SK-N-SH treated with all-trans-retinoic acid at 6 μM for 48 hours (cell line): ENCODE results near the gene LRFN2.

Experiments
- ATAC-seq: fragments of 200-7000 bp; cut with Tn5 transposase; 3 replicates; pipeline ENCODE4 v1.9.1; 2020; ENCODE audit warnings: mild to moderate bottlenecking, moderate library complexity
- ARNTL ChIP-seq: fragments of 450-650 bp; formaldehyde crosslinking; IDR thresholded peaks from 2 replicates; pipeline ENCODE4 v1.5.0; 2020; ENCODE audit warnings: low read depth, mild to moderate bottlenecking, moderate library complexity, borderline replicate concordance
- BACH2 ChIP-seq: fragments of 250-450 bp; sonication (Bioruptor Pico); IDR thresholded peaks from 2 replicates; pipeline ENCODE4 v1.9.0; 2021; ENCODE audit warnings: mild to moderate bottlenecking, borderline replicate concordance
- CSDC2 ChIP-seq: fragments of 250-450 bp; sonication (Bioruptor Pico); IDR thresholded peaks from 2 replicates; pipeline ENCODE4 v1.5.0; 2020; ENCODE audit warnings: mild to moderate bottlenecking, moderate library complexity
- ESRRG ChIP-seq: fragments of 250-450 bp; sonication (Bioruptor Pico); IDR thresholded peaks from 2 replicates; pipeline ENCODE4 v1.6.1; 2021; ENCODE audit warnings: mild to moderate bottlenecking
- GLIS3 ChIP-seq: fragments of 250-450 bp; sonication (Bioruptor Pico); IDR thresholded peaks from 2 replicates; pipeline ENCODE4 v1.5.0; 2020; ENCODE audit warnings: mild to moderate bottlenecking, moderate library complexity
- ISL1 ChIP-seq: fragments of 250-450 bp; sonication (Bioruptor Pico); IDR thresholded peaks from 2 replicates; pipeline ENCODE4 v2.1.2; 2022; ENCODE audit warnings: mild to moderate bottlenecking, moderate library complexity
- OSR1 ChIP-seq: fragments of 250-450 bp; sonication (Bioruptor Pico); IDR thresholded peaks from 2 replicates; pipeline ENCODE4 v1.8.0; 2022; ENCODE audit warnings: moderate library complexity, mild to moderate bottlenecking, inconsistent platforms
- PPARA ChIP-seq: fragments of 250-450 bp; sonication (Bioruptor Pico); IDR thresholded peaks from 2 replicates; pipeline ENCODE4 v1.5.0; 2020; ENCODE audit warnings: mild to moderate bottlenecking, borderline replicate concordance
- SNAI2 ChIP-seq: fragments of 250-450 bp; sonication (Bioruptor Pico); IDR thresholded peaks from 2 replicates; pipeline ENCODE4 v1.5.0; 2020; ENCODE audit warnings: mild to moderate bottlenecking, moderate library complexity
- TCF4 ChIP-seq: fragments of 250-450 bp; sonication (Bioruptor Pico); IDR thresholded peaks from 2 replicates; pipeline ENCODE4 v1.8.0; 2021; ENCODE audit warnings: mild to moderate bottlenecking, moderate library complexity, borderline replicate concordance
- TOX ChIP-seq: fragments of 250-450 bp; sonication (Bioruptor Pico); IDR thresholded peaks from 2 replicates; pipeline ENCODE4 v1.8.0; 2021; ENCODE audit warnings: mild to moderate bottlenecking, moderate library complexity, borderline replicate concordance
- ZC3H10 ChIP-seq: fragments of 250-450 bp; sonication (Bioruptor Pico); IDR thresholded peaks from 2 replicates; pipeline ENCODE4 v1.5.1; 2021; ENCODE audit warnings: mild to moderate bottlenecking, moderate library complexity
- ZFP3 ChIP-seq: fragments of 250-450 bp; sonication (Bioruptor Pico); IDR thresholded peaks from 2 replicates; pipeline ENCODE4 v1.5.0; 2020; ENCODE audit warnings: mild to moderate bottlenecking, moderate library complexity
- ZFP30 ChIP-seq: fragments of 450-650 bp; formaldehyde crosslinking; IDR thresholded peaks from 2 replicates; pipeline ENCODE4 v1.5.0; 2022; ENCODE audit warnings: mild to moderate bottlenecking, moderate library complexity
- ZNF565 ChIP-seq: fragments of 450-650 bp; formaldehyde crosslinking; conservative IDR thresholded peaks from 2 replicates; pipeline ENCODE4 v1.5.0; 2020; ENCODE audit warnings: low read depth, mild to moderate bottlenecking, moderate library complexity
- ZNF70 ChIP-seq: fragments of 450-650 bp; formaldehyde crosslinking; IDR thresholded peaks from 2 replicates; pipeline ENCODE4 v1.5.0; 2020; ENCODE audit warnings: mild to moderate bottlenecking, moderate library complexity
- ZNF8 ChIP-seq: fragments of 450-650 bp; formaldehyde crosslinking; IDR thresholded peaks from 2 replicates; pipeline ENCODE4 v1.5.0; 2020; ENCODE audit warnings: mild to moderate bottlenecking, moderate library complexity
- TF ChIP-seq, protein P1 (sequence below): fragments of 250-450 bp; sonication (Bioruptor Pico); IDR thresholded peaks from 2 replicates; pipeline ENCODE4 v1.5.1; 2020; ENCODE audit warnings: low read depth, mild to moderate bottlenecking, moderate library complexity
- TF ChIP-seq, protein P2 (sequence below): fragments of 250-450 bp; sonication (Bioruptor Pico); IDR thresholded peaks from 2 replicates; pipeline ENCODE4 v1.5.0; 2020; ENCODE audit warnings: mild to moderate bottlenecking, moderate library complexity
- TF ChIP-seq, protein P3 (sequence below): fragments of 250-450 bp; sonication (Bioruptor Pico); IDR thresholded peaks from 2 replicates; pipeline ENCODE4 v1.5.1; 2021; ENCODE audit warnings: mild to moderate bottlenecking, moderate library complexity
- TF ChIP-seq, protein P4 (sequence below): fragments of 250-450 bp; sonication (Bioruptor Pico); IDR thresholded peaks from 2 replicates; pipeline ENCODE4 v1.8.0; 2020; ENCODE audit warnings: mild to moderate bottlenecking, moderate library complexity, borderline replicate concordance
- TF ChIP-seq, protein P5 (sequence below): fragments of 250-450 bp; sonication (Bioruptor Pico); IDR thresholded peaks from 2 replicates; pipeline ENCODE4 v1.8.0; 2021; ENCODE audit warnings: low read depth, mild to moderate bottlenecking, moderate library complexity, borderline replicate concordance

LRFN2 gene

DNA sequence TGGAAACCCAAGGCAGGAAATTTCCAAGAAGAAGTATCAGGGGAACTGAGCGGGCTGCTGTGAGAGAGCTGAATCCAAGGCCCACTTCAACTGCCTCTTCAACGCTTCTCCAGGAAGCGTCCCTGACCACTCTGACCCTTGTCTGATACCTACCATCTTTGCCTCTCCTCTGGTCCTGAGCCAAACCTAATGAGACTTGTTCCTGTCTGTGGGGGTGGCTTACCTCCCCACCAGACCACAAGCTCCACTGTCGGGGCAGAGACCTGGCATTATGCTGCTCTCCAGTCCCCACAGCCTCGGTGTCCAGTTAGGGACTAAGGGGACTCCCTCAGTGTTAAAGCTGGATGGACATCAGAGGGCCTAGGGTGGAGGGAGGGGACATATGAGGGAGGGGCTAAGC, 49.7 kb downstream of the LRFN2 start:
- TF ChIP-seq, protein P1, sequence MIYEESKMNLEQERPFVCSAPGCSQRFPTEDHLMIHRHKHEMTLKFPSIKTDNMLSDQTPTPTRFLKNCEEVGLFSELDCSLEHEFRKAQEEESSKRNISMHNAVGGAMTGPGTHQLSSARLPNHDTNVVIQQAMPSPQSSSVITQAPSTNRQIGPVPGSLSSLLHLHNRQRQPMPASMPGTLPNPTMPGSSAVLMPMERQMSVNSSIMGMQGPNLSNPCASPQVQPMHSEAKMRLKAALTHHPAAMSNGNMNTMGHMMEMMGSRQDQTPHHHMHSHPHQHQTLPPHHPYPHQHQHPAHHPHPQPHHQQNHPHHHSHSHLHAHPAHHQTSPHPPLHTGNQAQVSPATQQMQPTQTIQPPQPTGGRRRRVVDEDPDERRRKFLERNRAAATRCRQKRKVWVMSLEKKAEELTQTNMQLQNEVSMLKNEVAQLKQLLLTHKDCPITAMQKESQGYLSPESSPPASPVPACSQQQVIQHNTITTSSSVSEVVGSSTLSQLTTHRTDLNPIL (CRISPR knock-in tag): no peak
- TF ChIP-seq PPARA (CRISPR knock-in tag) (no peak), CSDC2 (CRISPR knock-in tag) (no peak), OSR1 (CRISPR knock-in tag) (no peak), TOX (CRISPR knock-in tag) (no peak), SNAI2 (CRISPR knock-in tag) (no peak), GLIS3 (CRISPR knock-in tag) (no peak), ESRRG (no peak), ZNF70 (CRISPR knock-in tag) (no peak)
- TF ChIP-seq, protein P2, sequence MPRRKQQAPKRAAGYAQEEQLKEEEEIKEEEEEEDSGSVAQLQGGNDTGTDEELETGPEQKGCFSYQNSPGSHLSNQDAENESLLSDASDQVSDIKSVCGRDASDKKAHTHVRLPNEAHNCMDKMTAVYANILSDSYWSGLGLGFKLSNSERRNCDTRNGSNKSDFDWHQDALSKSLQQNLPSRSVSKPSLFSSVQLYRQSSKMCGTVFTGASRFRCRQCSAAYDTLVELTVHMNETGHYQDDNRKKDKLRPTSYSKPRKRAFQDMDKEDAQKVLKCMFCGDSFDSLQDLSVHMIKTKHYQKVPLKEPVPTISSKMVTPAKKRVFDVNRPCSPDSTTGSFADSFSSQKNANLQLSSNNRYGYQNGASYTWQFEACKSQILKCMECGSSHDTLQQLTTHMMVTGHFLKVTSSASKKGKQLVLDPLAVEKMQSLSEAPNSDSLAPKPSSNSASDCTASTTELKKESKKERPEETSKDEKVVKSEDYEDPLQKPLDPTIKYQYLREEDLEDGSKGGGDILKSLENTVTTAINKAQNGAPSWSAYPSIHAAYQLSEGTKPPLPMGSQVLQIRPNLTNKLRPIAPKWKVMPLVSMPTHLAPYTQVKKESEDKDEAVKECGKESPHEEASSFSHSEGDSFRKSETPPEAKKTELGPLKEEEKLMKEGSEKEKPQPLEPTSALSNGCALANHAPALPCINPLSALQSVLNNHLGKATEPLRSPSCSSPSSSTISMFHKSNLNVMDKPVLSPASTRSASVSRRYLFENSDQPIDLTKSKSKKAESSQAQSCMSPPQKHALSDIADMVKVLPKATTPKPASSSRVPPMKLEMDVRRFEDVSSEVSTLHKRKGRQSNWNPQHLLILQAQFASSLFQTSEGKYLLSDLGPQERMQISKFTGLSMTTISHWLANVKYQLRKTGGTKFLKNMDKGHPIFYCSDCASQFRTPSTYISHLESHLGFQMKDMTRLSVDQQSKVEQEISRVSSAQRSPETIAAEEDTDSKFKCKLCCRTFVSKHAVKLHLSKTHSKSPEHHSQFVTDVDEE (CRISPR knock-in tag): no peak
- TF ChIP-seq, protein P3, sequence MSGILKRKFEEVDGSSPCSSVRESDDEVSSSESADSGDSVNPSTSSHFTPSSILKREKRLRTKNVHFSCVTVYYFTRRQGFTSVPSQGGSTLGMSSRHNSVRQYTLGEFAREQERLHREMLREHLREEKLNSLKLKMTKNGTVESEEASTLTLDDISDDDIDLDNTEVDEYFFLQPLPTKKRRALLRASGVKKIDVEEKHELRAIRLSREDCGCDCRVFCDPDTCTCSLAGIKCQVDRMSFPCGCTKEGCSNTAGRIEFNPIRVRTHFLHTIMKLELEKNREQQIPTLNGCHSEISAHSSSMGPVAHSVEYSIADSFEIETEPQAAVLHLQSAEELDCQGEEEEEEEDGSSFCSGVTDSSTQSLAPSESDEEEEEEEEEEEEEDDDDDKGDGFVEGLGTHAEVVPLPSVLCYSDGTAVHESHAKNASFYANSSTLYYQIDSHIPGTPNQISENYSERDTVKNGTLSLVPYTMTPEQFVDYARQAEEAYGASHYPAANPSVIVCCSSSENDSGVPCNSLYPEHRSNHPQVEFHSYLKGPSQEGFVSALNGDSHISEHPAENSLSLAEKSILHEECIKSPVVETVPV (CRISPR knock-in tag): no peak
- ATAC-seq: no peak

DNA sequence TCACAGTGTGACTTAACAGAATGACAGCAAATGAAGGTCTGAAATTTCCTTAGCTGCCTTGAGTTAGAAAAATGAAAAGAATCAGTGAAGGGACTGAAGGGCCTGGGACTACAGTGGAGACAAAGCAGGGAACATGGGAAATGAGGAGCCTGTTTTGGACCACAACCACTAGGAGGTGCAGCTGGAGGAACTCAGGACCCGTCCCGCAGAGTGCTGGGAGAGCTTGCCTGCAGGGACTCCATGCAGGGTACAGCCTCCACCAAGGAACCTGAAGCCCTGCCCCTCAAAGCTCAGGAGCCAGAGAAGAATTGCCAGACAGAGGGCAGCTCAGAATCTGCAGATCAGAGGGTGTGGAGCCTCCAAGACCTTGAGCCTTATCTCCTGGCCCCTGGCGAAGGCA, 50.7 kb downstream of the LRFN2 start:
- no peak for ATAC-seq
- TF ChIP-seq ZNF70 (CRISPR knock-in tag) (no peak), ZC3H10 (CRISPR knock-in tag) (no peak), SNAI2 (CRISPR knock-in tag) (no peak), ARNTL (CRISPR knock-in tag) (no peak), ZNF8 (CRISPR knock-in tag) (no peak), TOX (CRISPR knock-in tag) (no peak), ZNF565 (CRISPR knock-in tag) (no peak), PPARA (CRISPR knock-in tag) (no peak), ZFP3 (no peak), BACH2 (CRISPR knock-in tag) (no peak), ISL1 (CRISPR knock-in tag) (no peak), ESRRG (no peak), GLIS3 (CRISPR knock-in tag) (no peak), TCF4 (no peak), ZFP30 (CRISPR knock-in tag) (no peak)
- TF ChIP-seq, protein P4, sequence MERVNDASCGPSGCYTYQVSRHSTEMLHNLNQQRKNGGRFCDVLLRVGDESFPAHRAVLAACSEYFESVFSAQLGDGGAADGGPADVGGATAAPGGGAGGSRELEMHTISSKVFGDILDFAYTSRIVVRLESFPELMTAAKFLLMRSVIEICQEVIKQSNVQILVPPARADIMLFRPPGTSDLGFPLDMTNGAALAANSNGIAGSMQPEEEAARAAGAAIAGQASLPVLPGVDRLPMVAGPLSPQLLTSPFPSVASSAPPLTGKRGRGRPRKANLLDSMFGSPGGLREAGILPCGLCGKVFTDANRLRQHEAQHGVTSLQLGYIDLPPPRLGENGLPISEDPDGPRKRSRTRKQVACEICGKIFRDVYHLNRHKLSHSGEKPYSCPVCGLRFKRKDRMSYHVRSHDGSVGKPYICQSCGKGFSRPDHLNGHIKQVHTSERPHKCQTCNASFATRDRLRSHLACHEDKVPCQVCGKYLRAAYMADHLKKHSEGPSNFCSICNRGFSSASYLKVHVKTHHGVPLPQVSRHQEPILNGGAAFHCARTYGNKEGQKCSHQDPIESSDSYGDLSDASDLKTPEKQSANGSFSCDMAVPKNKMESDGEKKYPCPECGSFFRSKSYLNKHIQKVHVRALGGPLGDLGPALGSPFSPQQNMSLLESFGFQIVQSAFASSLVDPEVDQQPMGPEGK (CRISPR knock-in tag): no peak
- TF ChIP-seq, protein P3 (CRISPR knock-in tag): no peak
- TF ChIP-seq, protein P2 (CRISPR knock-in tag): no peak
- TF ChIP-seq, protein P1 (CRISPR knock-in tag): no peak
- TF ChIP-seq, protein P5, sequence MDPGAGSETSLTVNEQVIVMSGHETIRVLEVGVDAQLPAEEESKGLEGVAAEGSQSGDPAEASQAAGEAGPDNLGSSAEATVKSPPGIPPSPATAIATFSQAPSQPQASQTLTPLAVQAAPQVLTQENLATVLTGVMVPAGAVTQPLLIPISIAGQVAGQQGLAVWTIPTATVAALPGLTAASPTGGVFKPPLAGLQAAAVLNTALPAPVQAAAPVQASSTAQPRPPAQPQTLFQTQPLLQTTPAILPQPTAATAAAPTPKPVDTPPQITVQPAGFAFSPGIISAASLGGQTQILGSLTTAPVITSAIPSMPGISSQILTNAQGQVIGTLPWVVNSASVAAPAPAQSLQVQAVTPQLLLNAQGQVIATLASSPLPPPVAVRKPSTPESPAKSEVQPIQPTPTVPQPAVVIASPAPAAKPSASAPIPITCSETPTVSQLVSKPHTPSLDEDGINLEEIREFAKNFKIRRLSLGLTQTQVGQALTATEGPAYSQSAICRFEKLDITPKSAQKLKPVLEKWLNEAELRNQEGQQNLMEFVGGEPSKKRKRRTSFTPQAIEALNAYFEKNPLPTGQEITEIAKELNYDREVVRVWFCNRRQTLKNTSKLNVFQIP: no peak
- TF ChIP-seq, all 23 proteins: peak for 0
